AG04450 (cell line): Measurements from ENCODE around the gene C4BPA. TPM values are rescaled to one million over a fixed set of nuclear protein-coding genes. Genes with fewer than 3 reads are reported as not detected.

ENCODE experiments used
- CTCF ChIA-PET: fragments of 300-600, 350-600 bp; formaldehyde crosslinking; extraction: SDS; loops from one replicate; lab custom pipeline; 2022; ENCODE audit warnings: antibody characterized with exemption, inconsistent platforms; lab: Charles Lee
- POLR2A ChIA-PET: fragments of 350-600 bp; formaldehyde crosslinking; extraction: SDS; loops from one replicate; lab custom pipeline; 2021; ENCODE audit warnings: antibody characterized with exemption, inconsistent platforms; lab: Yijun Ruan, JAX
- DNase-seq: peaks from one replicate; pipeline ENCODE4 v3.0.0-alpha.2; 2011; ENCODE audit warnings: low read depth, low spot score
- H3K27ac ChIP-seq: one replicate; pipeline ENCODE4 v1.5.1; 2012; ENCODE audit warnings: low read depth, low read length, control low read depth
- H3K27me3 ChIP-seq: one replicate; pipeline ENCODE4 v1.6.0; 2012; ENCODE audit warnings: low read length; ENCODE audit not compliant: control insufficient read depth, insufficient read depth
- H3K4me3 ChIP-seq: 2 replicates; pipeline ENCODE4 v1.5.1; 2011; ENCODE audit warnings: mild to moderate bottlenecking, low read depth, low read length, control low read depth
- H3K9me3 ChIP-seq: 2 replicates; pipeline ENCODE4 v1.5.1; 2012; ENCODE audit warnings: low read length; ENCODE audit not compliant: control insufficient read depth, insufficient read depth
- CTCF ChIP-seq: IDR thresholded peaks from 2 replicates; pipeline ENCODE4 v1.5.1; 2011; ENCODE audit warnings: low read depth, low read length, control low read depth, inconsistent platforms
- polyA plus RNA-seq: library from polyadenylated mRNA; depleted of rRNA; stranded (reverse); fragments of >200 nt; gene quantifications from 2 replicates; pipeline ENCODE4 v1.2.3, GENCODE V29; 2011

Gene C4BPA
- polyA plus RNA-seq, 1 experiment, result not detected

GRCh38 chr1:207064561-207064960 is 39.5 kb upstream of the C4BPA start:
- ChIA-PET CTCF (no interaction called here), POLR2A (no interaction called here)
- TF ChIP-seq CTCF, result no peak
- Histone ChIP-seq H3K27ac (no peak overlapping the region), H3K27me3 (no peaks in the 10 kb centered on the region), H3K4me3 (no peak overlapping the region), H3K9me3 (no peaks in the 10 kb centered on the region)
- DNase-seq, result no peak

- no peaks in the 10 kb centered on the region for H3K27me3 ChIP-seq
- TF ChIP-seq CTCF, result no peak
- ChIA-PET POLR2A (no interaction called here), CTCF (no interaction called here)
- no peak overlapping the region for H3K27ac ChIP-seq
- no peaks in the 10 kb centered on the region for H3K9me3 ChIP-seq
- no peak overlapping the region for H3K4me3 ChIP-seq
- no peak for DNase-seq
Measured at GRCh38 chr1:207067185-207067584, 36.8 kb upstream of the C4BPA start.

- no peak for TF ChIP-seq CTCF
- no peaks in the 10 kb centered on the region for H3K9me3 ChIP-seq
- POLR2A ChIA-PET, result no interaction called here
- H3K27me3 ChIP-seq, result no peaks in the 10 kb centered on the region
- no peak for DNase-seq
- no peak overlapping the region for H3K4me3 ChIP-seq
- CTCF ChIA-PET, result no interaction called here
- H3K27ac ChIP-seq, result no peak overlapping the region
Measured at GRCh38 chr1:207067665-207068064, 36.4 kb upstream of the C4BPA start.

- TF ChIP-seq CTCF, result no peak
- DNase-seq, result no peak
- H3K27me3 ChIP-seq, result no peaks in the 10 kb centered on the region
- no peak overlapping the region for H3K4me3 ChIP-seq
- H3K9me3 ChIP-seq, result no peaks in the 10 kb centered on the region
- POLR2A ChIA-PET, result no interaction called here
- no peak overlapping the region for H3K27ac ChIP-seq
- CTCF ChIA-PET, result interaction anchor here (1.0 to 1.5 kb wide), 2 partner anchors 9 to 19 kb away, joined by 5 read pairs; no protein-coding TSS in a partner anchor
Measured at GRCh38 chr1:207069061-207069460, 35.0 kb upstream of the C4BPA start.

- POLR2A ChIA-PET, result no interaction called here
- Histone ChIP-seq H3K9me3 (no peaks in the 10 kb centered on the region), H3K27ac (no peak overlapping the region), H3K4me3 (no peak overlapping the region), H3K27me3 (no peaks in the 10 kb centered on the region)
- TF ChIP-seq CTCF, result no peak
- DNase-seq, result no peak
- CTCF ChIA-PET, result interaction anchor here (0.5 to 1.0 kb wide), 2 partner anchors 20 to 252 kb away, joined by 4 to 5 read pairs; no protein-coding TSS in a partner anchor
Measured at GRCh38 chr1:207069858-207070506, 34.1 kb upstream of the C4BPA start.
